GM18870 (cell line): ENCODE data around the gene PRR33.

Experiments
- ATAC-seq: cut with Tn5 transposase; IDR thresholded peaks from one replicate; pipeline ENCODE4 v1.9.1; 2021; ENCODE audit warnings: moderate library complexity; ENCODE audit not compliant: unreplicated experiment

PRR33 gene

DNA sequence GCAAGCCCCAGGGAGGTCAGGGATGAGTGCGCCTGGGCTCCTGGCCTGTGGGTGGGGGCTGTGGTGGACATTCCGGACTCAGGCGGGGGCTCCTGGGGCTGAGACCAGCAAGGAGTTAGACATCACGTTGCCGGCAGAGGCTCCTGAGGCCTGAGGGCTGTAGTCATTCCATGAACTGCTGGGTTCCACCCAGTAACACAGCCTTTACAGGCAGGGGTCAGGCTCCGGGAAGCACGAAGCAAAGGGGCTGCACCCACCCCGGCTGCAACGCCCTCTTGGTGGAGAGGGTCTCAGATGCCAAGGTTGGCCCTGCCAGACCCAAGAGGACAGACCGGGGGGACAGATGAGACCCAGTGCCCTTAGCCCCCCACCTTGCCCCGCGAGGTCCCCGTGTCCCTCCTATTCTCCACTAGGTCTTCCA lies 36.8 kb upstream of the PRR33 start:
- ATAC-seq = no peak

DNA sequence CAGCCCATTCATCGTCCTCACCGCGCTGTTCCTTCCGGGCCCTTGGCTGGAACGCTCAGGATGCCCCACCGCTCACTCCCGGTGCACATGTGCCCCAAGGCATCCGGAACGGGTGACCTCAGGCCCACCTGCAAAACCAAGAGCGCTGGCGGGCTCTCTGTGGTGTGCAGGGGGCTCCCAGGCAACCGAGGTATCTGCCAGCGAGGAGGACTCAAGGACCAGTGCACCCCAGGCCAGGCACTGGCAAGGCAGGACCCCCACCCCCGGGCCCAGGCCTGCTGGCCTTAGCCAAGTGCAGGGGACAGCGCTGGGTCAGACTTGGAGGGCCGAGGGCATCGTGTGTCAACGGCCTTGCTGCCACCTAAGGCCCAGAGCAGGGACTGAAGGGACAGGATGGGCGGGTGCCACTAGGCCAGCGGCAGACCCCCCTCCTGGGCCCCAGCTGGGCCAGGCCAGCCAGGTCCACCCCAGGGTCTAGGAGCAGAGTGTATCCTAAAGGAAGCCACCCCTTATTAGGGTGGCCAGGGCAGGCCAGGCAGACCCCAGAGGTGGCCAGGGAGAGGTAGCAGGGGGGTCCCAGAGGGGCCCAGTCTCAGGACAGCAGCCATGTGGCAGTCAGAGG lies 36.3 kb upstream of the PRR33 start:
- no peak for ATAC-seq

DNA sequence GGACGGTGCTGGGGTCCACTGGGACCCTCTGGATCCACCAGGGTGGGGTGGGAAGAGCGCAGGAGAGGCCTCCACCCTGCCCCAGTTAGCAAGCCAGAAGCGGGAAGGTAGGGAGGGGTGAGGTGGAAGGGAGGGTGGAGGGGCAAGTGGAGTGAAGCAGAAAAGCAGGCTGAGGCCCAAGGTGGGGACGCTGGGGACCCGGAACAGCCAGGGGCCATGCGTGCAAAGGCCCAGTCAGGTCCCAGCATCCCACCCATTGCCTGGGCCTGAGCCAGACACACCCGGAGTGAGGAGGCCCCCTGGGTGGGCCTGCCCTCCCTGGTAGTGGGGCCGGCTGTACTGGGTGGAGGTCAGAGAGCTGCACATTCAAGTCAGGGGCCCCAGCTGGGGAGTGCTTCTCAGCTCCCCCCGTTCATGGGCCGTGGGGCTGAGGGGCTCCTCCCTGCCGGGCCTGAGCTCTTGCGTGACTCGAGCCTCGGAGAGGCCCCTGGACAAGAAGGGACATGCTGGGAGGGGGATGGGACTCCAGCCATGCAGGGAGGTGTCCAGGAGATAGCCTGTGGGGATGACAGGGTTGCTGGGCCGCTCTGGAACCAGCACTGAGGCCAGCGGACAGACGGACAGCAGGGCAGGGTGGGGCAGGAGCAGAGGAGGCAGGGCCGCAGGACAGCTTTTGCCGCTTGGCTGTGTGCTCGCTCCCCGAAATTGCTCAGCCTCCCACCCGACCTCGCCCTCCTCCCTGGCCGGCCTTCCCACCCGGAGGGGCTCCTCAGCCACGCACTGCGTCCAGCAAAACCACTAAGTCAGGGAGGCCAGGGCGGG lies 35.5 kb upstream of the PRR33 start:
- no peak for ATAC-seq

DNA sequence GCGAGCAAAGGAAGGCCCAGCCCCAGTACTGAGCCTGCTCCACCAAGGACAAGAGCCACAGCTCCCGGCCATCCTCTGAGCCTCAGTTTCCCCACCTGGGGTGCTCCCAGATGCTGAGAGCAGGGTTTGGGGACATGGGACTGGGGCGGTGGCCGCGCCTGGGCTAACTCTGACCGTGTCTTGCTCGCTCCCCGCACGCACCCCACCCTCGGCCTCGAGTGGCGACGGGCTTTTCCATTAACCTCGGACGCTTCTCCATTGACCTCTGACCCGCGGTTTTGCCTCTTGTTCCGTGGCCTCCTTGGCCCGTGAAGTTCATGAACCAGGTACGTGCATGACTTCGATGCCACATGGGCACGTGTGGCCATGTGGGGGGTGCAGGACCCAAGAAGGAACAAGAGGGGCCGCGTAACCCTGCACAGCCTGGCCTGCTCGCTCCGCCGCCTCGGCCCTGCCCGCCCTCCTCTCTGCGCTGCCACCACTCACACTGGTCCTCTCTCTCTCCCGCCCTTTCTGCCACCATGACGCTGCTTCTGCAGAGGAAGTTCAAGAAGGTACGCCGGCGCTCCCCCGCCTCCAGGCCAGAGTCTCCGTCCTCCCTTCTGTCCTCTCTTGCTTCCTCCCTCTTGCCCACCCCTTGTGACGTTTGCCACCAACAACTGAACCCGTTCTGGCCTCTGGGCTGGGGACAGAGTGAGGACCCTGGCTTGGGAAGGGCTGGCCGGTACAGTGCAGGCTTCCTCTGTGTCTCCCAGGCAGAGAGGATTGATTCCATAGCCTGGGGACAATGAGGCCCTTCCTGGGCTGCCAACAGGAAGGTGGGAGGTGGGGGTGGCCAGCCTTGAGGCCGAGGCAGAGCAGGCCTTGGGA lies 34.7 kb upstream of the PRR33 start:
- ATAC-seq = no peak

GRCh38 chr11:1925373-1926155 lies 33.9 kb upstream of the PRR33 start:
- ATAC-seq = no peak

DNA sequence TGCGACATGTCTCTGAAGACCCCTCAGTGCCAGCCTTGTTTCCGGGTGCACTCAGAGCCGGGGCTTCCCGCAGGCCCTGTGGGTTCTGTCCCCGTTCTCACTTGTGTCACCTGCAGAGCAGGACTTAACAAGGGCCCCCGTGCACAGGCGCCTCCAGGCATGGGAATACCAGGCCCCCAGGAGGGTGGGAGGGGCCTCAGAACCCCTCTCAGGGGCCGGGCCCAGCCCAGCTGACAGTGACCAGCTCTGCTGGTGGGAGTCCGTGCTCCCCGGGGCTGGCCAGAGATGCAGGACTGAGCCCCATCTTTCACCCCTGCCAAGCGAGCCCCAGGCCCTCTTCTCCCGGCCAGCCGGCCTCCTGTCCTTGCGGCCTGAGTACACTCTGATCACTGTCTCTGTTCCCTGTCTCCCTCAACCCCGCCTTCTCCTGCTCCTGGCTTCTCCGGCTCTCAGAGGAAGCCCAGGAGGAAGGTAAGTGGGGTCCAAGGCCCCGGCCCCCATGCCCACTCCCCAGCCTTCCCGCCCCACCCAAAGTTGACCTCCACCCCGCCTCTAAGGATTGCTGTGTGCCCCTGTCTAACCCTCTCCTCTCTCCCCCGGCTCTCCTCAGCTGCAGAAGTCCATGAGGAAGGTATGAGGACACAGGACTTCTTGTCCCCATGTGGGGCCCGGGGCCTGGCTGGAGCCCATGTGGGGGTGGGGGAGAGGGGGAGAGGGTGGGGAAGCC lies 33.1 kb upstream of the PRR33 start:
- ATAC-seq = no peak

GRCh38 chr11:1924181-1924580 lies 32.5 kb upstream of the PRR33 start:
- no peak for ATAC-seq

GRCh38 chr11:1923201-1923956 lies 31.7 kb upstream of the PRR33 start:
- no peak for ATAC-seq

- no peak for ATAC-seq
These were observed 30.9 kb upstream of the PRR33 start for GRCh38 chr11:1922481-1923081.

- no peak for ATAC-seq
These were observed 30.0 kb upstream of the PRR33 start for GRCh38 chr11:1921574-1922141.

DNA sequence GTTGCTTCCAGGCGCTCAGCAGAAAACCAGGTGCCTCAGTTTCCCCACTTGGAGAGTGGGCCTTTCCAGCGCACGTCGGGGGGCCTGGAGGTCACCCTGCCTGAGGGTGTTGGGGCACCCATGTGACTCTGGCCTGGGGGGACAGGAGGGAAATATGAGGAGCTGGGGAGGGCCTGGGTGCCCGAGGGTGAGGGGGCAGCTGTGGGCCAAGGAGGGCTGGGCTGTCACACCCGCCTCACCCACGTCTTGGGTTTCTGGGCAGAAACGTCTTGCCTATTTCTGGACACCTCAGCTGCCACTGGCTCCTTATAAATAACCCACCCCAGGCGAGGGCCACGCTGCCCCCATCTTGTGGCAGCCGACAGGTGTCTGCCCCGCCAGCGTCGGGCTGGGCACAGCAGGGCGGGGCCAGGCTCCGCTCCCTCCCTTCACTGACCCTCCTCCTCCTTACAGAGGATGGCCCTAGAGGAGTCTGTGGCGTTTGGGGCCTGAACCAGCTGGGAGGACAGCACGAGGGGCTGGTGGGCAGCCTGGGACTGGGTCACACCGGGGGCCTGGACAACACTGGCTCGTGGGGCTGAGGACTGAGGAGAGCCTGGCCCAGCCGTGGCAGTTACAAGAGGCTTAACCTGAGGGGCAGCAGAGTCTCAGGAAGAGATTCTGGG lies 29.3 kb upstream of the PRR33 start:
- ATAC-seq = no peak

- ATAC-seq = no peak
These were observed 28.6 kb upstream of the PRR33 start for GRCh38 chr11:1920128-1920908.

GRCh38 chr11:1919391-1920127 lies 27.9 kb upstream of the PRR33 start, which contains the start of gene TNNT3:
Gene TNNT3 (plus strand): TSS chr11:1919703. CDS start chr11:1922875, 3,172 bp downstream.
- no peak for ATAC-seq

GRCh38 chr11:1918436-1919315 lies 27.0 kb upstream of the PRR33 start:
- no peak for ATAC-seq
